CD8-positive, alpha-beta memory T cell (primary cell): Measurements from ENCODE around the gene C2CD5. TPM values are rescaled to one million over a fixed set of nuclear protein-coding genes. Genes with fewer than 3 reads are reported as not detected.

Experiments
- CTCF ChIA-PET: fragments of 350-600 bp; sonication (Branson Sonifier 250); formaldehyde crosslinking; loops from one replicate; lab custom pipeline; 2021; ENCODE audit warnings: antibody characterized with exemption; lab: Charles Lee
- POLR2A ChIA-PET: fragments of 350-600 bp; sonication (Branson Sonifier 250); formaldehyde crosslinking; loops from one replicate; lab custom pipeline; 2021; ENCODE audit warnings: antibody characterized with exemption; lab: Charles Lee
- DNase-seq, 5 donors: peaks; one replicate each; pipeline versions ENCODE4 v3.0.0 to v3.0.0-alpha.2; 2020 to 2022; ENCODE audit warnings: mixed read lengths in 1 of 5
- H3K27ac ChIP-seq: one replicate; pipeline ENCODE4 v1.7.0; 2013; ENCODE audit warnings: low read depth, mild to moderate bottlenecking, low read length, moderate library complexity
- H3K27me3 ChIP-seq: 2 replicates; pipeline ENCODE4 v1.7.0; 2013; ENCODE audit warnings: low read length, mild to moderate bottlenecking; ENCODE audit not compliant: insufficient read depth, poor library complexity, severe bottlenecking
- H3K36me3 ChIP-seq: 2 replicates; pipeline ENCODE4 v1.7.0; 2013; ENCODE audit warnings: mild to moderate bottlenecking, low read length, moderate library complexity; ENCODE audit not compliant: insufficient read depth
- H3K4me1 ChIP-seq: 2 replicates; pipeline ENCODE4 v1.7.0; 2013; ENCODE audit warnings: mild to moderate bottlenecking, low read length, moderate library complexity; ENCODE audit not compliant: insufficient read depth
- H3K4me3 ChIP-seq: 2 replicates; pipeline ENCODE4 v1.7.0; 2013; ENCODE audit warnings: mild to moderate bottlenecking, low read length
- H3K9me3 ChIP-seq: 2 replicates; pipeline ENCODE4 v1.7.0; 2013; ENCODE audit warnings: mild to moderate bottlenecking, low read length
- H3K27ac Mint-ChIP-seq, 8 donors: one replicate each; pipeline ENCODE4 v1.8.0; 2020 to 2021; ENCODE audit warnings: mixed read lengths in 8 of 8, mild to moderate bottlenecking in 6 of 8, inconsistent platforms in 3 of 8, moderate library complexity in 3 of 8
- H3K27me3 Mint-ChIP-seq, 2 donors: one replicate each; pipeline ENCODE4 v1.8.0; 2020 to 2021; ENCODE audit warnings: mixed read lengths in 2 of 2, mild to moderate bottlenecking in 1 of 2, moderate library complexity in 1 of 2
- H3K36me3 Mint-ChIP-seq, 3 donors: one replicate each; pipeline ENCODE4 v1.8.0; 2020 to 2021; ENCODE audit warnings: mixed read lengths in 3 of 3, inconsistent platforms in 1 of 3, mild to moderate bottlenecking in 1 of 3
- H3K4me1 Mint-ChIP-seq, 3 donors: one replicate each; pipeline ENCODE4 v1.8.0; 2020 to 2021; ENCODE audit warnings: mixed read lengths in 3 of 3, inconsistent platforms in 1 of 3, mild to moderate bottlenecking in 1 of 3
- H3K4me3 Mint-ChIP-seq, 7 donors: one replicate each; pipeline ENCODE4 v1.8.0; 2020 to 2021; ENCODE audit warnings: mixed read lengths in 7 of 7, mild to moderate bottlenecking in 6 of 7, moderate library complexity in 4 of 7, inconsistent platforms in 2 of 7
- H3K9me3 Mint-ChIP-seq, 5 donors: one replicate each; pipeline ENCODE4 v1.8.0; 2020 to 2022; ENCODE audit warnings: mixed read lengths in 5 of 5, mild to moderate bottlenecking in 3 of 5, moderate library complexity in 2 of 5, inconsistent platforms in 1 of 5
- polyA plus RNA-seq: library from polyadenylated mRNA; unstranded; fragments of 300-500 nt; fragmentation: Illumina TruSeq; gene quantifications from one replicate; pipeline ENCODE4 v1.2.3, GENCODE V29; 2021
- total RNA-seq, 2 experiments: library from RNA; stranded (reverse); gene quantifications; one replicate each; pipeline ENCODE4 v1.2.3, GENCODE V29; 2021

C2CD5 gene
- total and polyA plus RNA-seq, 3 experiments from 2014 or later, result 17.9 to 26.2 (median 25.3) TPM

- no peaks in the 10 kb centered on the region for H3K36me3 ChIP-seq
- ChIA-PET CTCF (interaction anchor here (0.7 to 4.2 kb wide), 11 partner anchors 11 to 729 kb away, joined by 3 to 41 read pairs (median 7); partner anchors contain the start of gene ST8SIA1), POLR2A (interaction anchor here (0.8 to 4.3 kb wide), 8 partner anchors 9 to 752 kb away, joined by 3 to 57 read pairs (median 5); partner anchors contain the start of genes LDHB and ST8SIA1)
- H3K27me3 Mint-ChIP-seq, result no peaks in the 10 kb centered on the region
- H3K4me3 Mint-ChIP-seq, result peak overlapping the region; percentile 83 to 96 (median 87)
- H3K36me3 Mint-ChIP-seq, result peaks cover 0 to 4% (median 4%) of the 10 kb centered on the region in 3 donors
- peak overlapping the region; percentile 91 to 99 (median 96) for H3K27ac Mint-ChIP-seq
- H3K9me3 Mint-ChIP-seq, result no peaks in the 10 kb centered on the region
- no peaks in the 10 kb centered on the region for H3K27me3 ChIP-seq
- H3K9me3 ChIP-seq, result no peaks in the 10 kb centered on the region
- peaks cover 8% of the 10 kb centered on the region for H3K4me1 ChIP-seq
- H3K27ac ChIP-seq, result peak overlapping the region; percentile 86
- peak overlapping the region; percentile 52 for H3K4me3 ChIP-seq
- DNase-seq, result peak in 4 of 5 donors; percentile 32 to 86 (median 61)
- peaks cover 57 to 67% (median 66%) of the 10 kb centered on the region in 3 donors for H3K4me1 Mint-ChIP-seq
These were observed 134.8 kb downstream of the C2CD5 start for GRCh38 chr12:22409377-22410164.

GRCh38 chr12:22408610-22409376 lies 135.5 kb downstream of the C2CD5 start:
- Mint-ChIP-seq H3K9me3 (no peaks in the 10 kb centered on the region), H3K36me3 (peaks cover 0 to 4% (median 4%) of the 10 kb centered on the region in 3 donors), H3K4me3 (peak overlapping the region; percentile 83 to 96 (median 87)), H3K4me1 (peaks cover 56 to 64% (median 63%) of the 10 kb centered on the region in 3 donors), H3K27me3 (peaks cover 0 to 2% of the 10 kb centered on the region in 2 donors), H3K27ac (peak overlapping the region; percentile 91 to 99 (median 96))
- no peaks in the 10 kb centered on the region for H3K27me3 ChIP-seq
- ChIA-PET POLR2A (interaction anchor here (1.2 to 4.3 kb wide), 5 partner anchors 11 to 751 kb away, joined by 3 to 57 read pairs (median 5); partner anchors contain the start of genes LDHB and ST8SIA1), CTCF (interaction anchor here (0.7 to 4.2 kb wide), 8 partner anchors 10 to 308 kb away, joined by 3 to 41 read pairs (median 8); partner anchors contain the start of gene ST8SIA1)
- no peaks in the 10 kb centered on the region for H3K9me3 ChIP-seq
- H3K4me1 ChIP-seq, result peaks cover 8% of the 10 kb centered on the region
- H3K27ac ChIP-seq, result peak overlapping the region; percentile 86
- H3K36me3 ChIP-seq, result no peaks in the 10 kb centered on the region
- DNase-seq, result peak in 2 of 5 donors; percentile 18 to 57
- peak overlapping the region; percentile 16 for H3K4me3 ChIP-seq

GRCh38 chr12:22407397-22407796 lies 136.9 kb downstream of the C2CD5 start:
- Mint-ChIP-seq H3K4me3 (peak overlapping the region; percentile 2 to 56 (median 10)), H3K27me3 (peaks cover 0 to 2% of the 10 kb centered on the region in 2 donors), H3K4me1 (peaks cover 44 to 54% (median 50%) of the 10 kb centered on the region in 3 donors), H3K27ac (peak overlapping the region; percentile 42 to 92 (median 86)), H3K36me3 (peaks cover 2 to 11% (median 4%) of the 10 kb centered on the region in 3 donors), H3K9me3 (peaks cover 0 to 2% (median 0%) of the 10 kb centered on the region in 5 donors)
- no peaks in the 10 kb centered on the region for H3K9me3 ChIP-seq
- POLR2A ChIA-PET, result interaction anchor here (1.2 to 4.3 kb wide), 2 partner anchors 12 to 72 kb away, joined by 6 to 40 read pairs; no protein-coding TSS in a partner anchor
- no peaks in the 10 kb centered on the region for H3K27me3 ChIP-seq
- H3K36me3 ChIP-seq, result no peaks in the 10 kb centered on the region
- DNase-seq, result no peak
- no peak overlapping the region for H3K27ac ChIP-seq
- CTCF ChIA-PET, result interaction anchor here (2.5 to 2.9 kb wide), 2 partner anchors 9 to 72 kb away, joined by 10 to 24 read pairs; no protein-coding TSS in a partner anchor
- peaks cover 8% of the 10 kb centered on the region for H3K4me1 ChIP-seq
- no peak overlapping the region for H3K4me3 ChIP-seq

GRCh38 chr12:22406627-22407026 lies 137.7 kb downstream of the C2CD5 start:
- no peak overlapping the region for H3K4me3 ChIP-seq
- no peaks in the 10 kb centered on the region for H3K27me3 ChIP-seq
- no peak overlapping the region for H3K27ac ChIP-seq
- ChIA-PET POLR2A (interaction anchor here (0.6 to 1.2 kb wide), 2 partner anchors 39 to 71 kb away, joined by 3 to 6 read pairs; no protein-coding TSS in a partner anchor), CTCF (interaction anchor here (2.5 kb wide), 1 partner anchor 71 kb away, joined by 10 read pairs; no protein-coding TSS in a partner anchor)
- Mint-ChIP-seq H3K27ac (peak overlapping the region in 5 of 8 donors; percentile 20 to 92 (median 89)), H3K27me3 (peaks cover 0 to 2% of the 10 kb centered on the region in 2 donors), H3K36me3 (peaks cover 2 to 11% (median 4%) of the 10 kb centered on the region in 3 donors), H3K4me3 (peak overlapping the region in 2 of 7 donors; percentile 21 to 23), H3K9me3 (peaks cover 0 to 2% (median 0%) of the 10 kb centered on the region in 5 donors), H3K4me1 (peaks cover 44 to 52% (median 49%) of the 10 kb centered on the region in 3 donors)
- peaks cover 8% of the 10 kb centered on the region for H3K4me1 ChIP-seq
- H3K36me3 ChIP-seq, result no peaks in the 10 kb centered on the region
- DNase-seq, result no peak
- no peaks in the 10 kb centered on the region for H3K9me3 ChIP-seq

GRCh38 chr12:22399464-22400180 lies 144.7 kb downstream of the C2CD5 start:
- Mint-ChIP-seq H3K4me3 (no peak overlapping the region), H3K9me3 (peaks cover 0 to 4% (median 2%) of the 10 kb centered on the region in 5 donors), H3K4me1 (peaks cover 39 to 51% (median 47%) of the 10 kb centered on the region in 3 donors), H3K36me3 (peaks cover 0 to 7% (median 4%) of the 10 kb centered on the region in 3 donors), H3K27me3 (peaks cover 0 to 2% of the 10 kb centered on the region in 2 donors), H3K27ac (peak overlapping the region in 4 of 8 donors; percentile 12 to 87 (median 30))
- ChIA-PET CTCF (interaction anchor here (1.0 to 3.4 kb wide), 2 partner anchors 9 to 64 kb away, joined by 4 to 24 read pairs; no protein-coding TSS in a partner anchor), POLR2A (interaction anchor here (1.4 kb wide), 1 partner anchor 64 kb away, joined by 8 read pairs; no protein-coding TSS in a partner anchor)
- Histone ChIP-seq H3K4me1 (peaks cover 36% of the 10 kb centered on the region), H3K27me3 (no peaks in the 10 kb centered on the region), H3K9me3 (no peaks in the 10 kb centered on the region), H3K27ac (no peak overlapping the region), H3K36me3 (no peaks in the 10 kb centered on the region), H3K4me3 (no peak overlapping the region)
- DNase-seq, result no peak
